Adrenal gland (tissue), 12 donors: ENCODE measurements around the gene S100A12. TPM values are rescaled to one million over a fixed set of nuclear protein-coding genes. Genes with fewer than 3 reads are reported as not detected.

Source experiments
- DNase-seq, 7 donors: peaks; one replicate each; pipeline ENCODE4 v3.0.0-alpha.2; 2019 to 2020
- H3K27ac ChIP-seq, 5 donors: fragments of 200-600 bp; sonication (generic) in 4 of 5; 1 replicate in 3 of 5; 2 replicates in 2 of 5; pipeline versions ENCODE4 v1.5.1 to v1.8.0; 2016 to 2020; ENCODE audit warnings: mild to moderate bottlenecking in 1 of 5
- H3K27me3 ChIP-seq: fragments of 200-600 bp; 2 replicates; pipeline ENCODE4 v1.8.0; 2021
- H3K36me3 ChIP-seq, 2 donors: fragments of 200-600 bp; replicated peaks in 1 of 2; 1 replicate in 1 of 2; 2 replicates in 1 of 2; pipeline versions ENCODE4 v1.5.1 to v1.8.0; 2018 to 2022
- H3K4me1 ChIP-seq, 2 donors: fragments of 200-600 bp; replicated peaks in 1 of 2; 1 replicate in 1 of 2; 2 replicates in 1 of 2; pipeline versions ENCODE4 v1.5.1 to v1.8.0; 2018 to 2021
- H3K4me3 ChIP-seq, 4 donors: fragments of 200-600 bp; sonication (generic) in 3 of 4; one replicate each; pipeline ENCODE4 v1.5.1; 2016 to 2018
- H3K9me3 ChIP-seq, 3 donors: fragments of 200-600 bp; sonication (generic) in 1 of 3; replicated peaks in 1 of 3; 1 replicate in 2 of 3; 2 replicates in 1 of 3; pipeline versions ENCODE4 v1.5.1 to v1.8.0; 2016 to 2021
- POLR2A ChIP-seq, 2 donors: fragments of 450-650 bp; IDR thresholded peaks; one replicate each; pipeline ENCODE4 v1.6.1; 2017; ENCODE audit warnings: antibody characterized with exemption in 2 of 2, mild to moderate bottlenecking in 2 of 2, moderate library complexity in 1 of 2
- WGBS, 4 donors: extraction: QIAGEN DNeasy Blood & Tissue Kit in 2 of 4; methylation state at CpG; one replicate each; pipeline versions ENCODE4 v1.1.5 to v1.1.7; 2013 to 2017; 5-methylcytosine and 5-hydroxymethylcytosine counted together
- intact Hi-C, 2 donors: fragments of 100-400 bp; cut with DNase I; formaldehyde crosslinking; loops; one replicate each; pipeline versions ENCODE4 v1.14.1 to v1.15.0; 2022 to 2023
- polyA plus RNA-seq, 3 donors: library from polyadenylated mRNA; stranded (reverse); fragments of 200-250 nt in 2 of 3; fragments of 350-450 nt in 1 of 3; fragmentation: Illumina TruSeq in 1 of 3; extraction: RNeasy Lipid Tissue Mini Kit (QIAGEN cat#74804) in 1 of 3; gene quantifications; one replicate each; pipeline ENCODE4 v1.2.3, GENCODE V29; 2013 to 2014
- total RNA-seq, 9 donors: library from RNA; depleted of rRNA in 4 of 9; stranded (reverse); fragments of >200 nt in 4 of 9; fragments of 120-200 nt in 1 of 9; fragmentation: NEBNext Ultra II Directional in 1 of 9; extraction: Animal tissue kit (Norgen Biotek cat#: 25700) in 1 of 9; gene quantifications; one replicate each; pipeline versions ENCODE4 v1.1.0 to v1.2.4, GENCODE V29; 2013 to 2023
- TF ChIP-seq, protein P1 (sequence below), 6 experiments: fragments of 450-650 bp in 4 of 6; fragments of 200-600 bp in 2 of 6; sonication (generic) in 1 of 6; IDR thresholded peaks; 1 replicate in 5 of 6; 2 replicates in 1 of 6; pipeline versions ENCODE4 v1.5.1 to v1.8.0; 2016 to 2021; ENCODE audit warnings: antibody characterized with exemption in 6 of 6, mild to moderate bottlenecking in 2 of 6, moderate library complexity in 1 of 6
- donor health status: healthy with polysubstance abuse.
- donor health status: Bipolar disorder and iron deficiency.
- donor health status: DM: yes; HTN: yes; CAD: no.
- donor health status: DM: no; HTN: no; CAD: no.
- donor health status: DM: no; HTN: no; CAD: no.
- donor health status: DM: yes; HTN: yes; CAD: no.

The S100A12 gene
- total and polyA plus RNA-seq, 12 donors, result 1.1 to 9.1 (median 2.2) TPM; not detected in 3

DNA sequence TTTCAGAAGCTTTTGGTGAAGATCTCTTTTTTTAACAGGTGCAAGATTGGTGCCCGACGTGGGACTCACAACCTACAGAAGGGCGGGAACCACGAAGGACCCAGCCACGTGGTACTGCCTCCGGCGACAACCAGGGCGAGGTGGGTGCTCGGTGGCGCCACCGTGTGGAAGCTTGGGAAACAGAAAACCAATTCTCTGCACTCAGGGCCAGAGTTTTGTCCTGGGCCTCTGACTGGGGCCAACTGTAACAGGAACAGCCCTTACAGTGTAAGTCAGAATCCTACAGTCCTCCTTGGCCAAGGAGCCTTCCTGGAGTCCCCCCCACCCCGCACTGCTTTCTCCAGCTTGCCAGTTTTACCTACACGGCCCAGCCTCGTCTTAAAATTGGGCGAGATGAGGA lies 29.3 kb upstream of the S100A12 start:
- TF ChIP-seq, protein P1, sequence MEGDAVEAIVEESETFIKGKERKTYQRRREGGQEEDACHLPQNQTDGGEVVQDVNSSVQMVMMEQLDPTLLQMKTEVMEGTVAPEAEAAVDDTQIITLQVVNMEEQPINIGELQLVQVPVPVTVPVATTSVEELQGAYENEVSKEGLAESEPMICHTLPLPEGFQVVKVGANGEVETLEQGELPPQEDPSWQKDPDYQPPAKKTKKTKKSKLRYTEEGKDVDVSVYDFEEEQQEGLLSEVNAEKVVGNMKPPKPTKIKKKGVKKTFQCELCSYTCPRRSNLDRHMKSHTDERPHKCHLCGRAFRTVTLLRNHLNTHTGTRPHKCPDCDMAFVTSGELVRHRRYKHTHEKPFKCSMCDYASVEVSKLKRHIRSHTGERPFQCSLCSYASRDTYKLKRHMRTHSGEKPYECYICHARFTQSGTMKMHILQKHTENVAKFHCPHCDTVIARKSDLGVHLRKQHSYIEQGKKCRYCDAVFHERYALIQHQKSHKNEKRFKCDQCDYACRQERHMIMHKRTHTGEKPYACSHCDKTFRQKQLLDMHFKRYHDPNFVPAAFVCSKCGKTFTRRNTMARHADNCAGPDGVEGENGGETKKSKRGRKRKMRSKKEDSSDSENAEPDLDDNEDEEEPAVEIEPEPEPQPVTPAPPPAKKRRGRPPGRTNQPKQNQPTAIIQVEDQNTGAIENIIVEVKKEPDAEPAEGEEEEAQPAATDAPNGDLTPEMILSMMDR (IDR thresholded peaks at IDR 0.05), result peak in 5 of 6 experiments; percentile 35 to 58 (median 40)
- no peak for TF ChIP-seq POLR2A (IDR thresholded peaks at IDR 0.05)
- no peaks in the 10 kb centered on the region for H3K36me3 ChIP-seq
- intact Hi-C loops, result no loop called here
- WGBS, 4 donors, result 34 to 41% (median 39%) methylated on average over 15 of the region's 15 CpGs
- no peak overlapping the region for H3K27ac ChIP-seq
- DNase-seq, result peak; percentile 27 to 62 (median 38)
- no peaks in the 10 kb centered on the region for H3K9me3 ChIP-seq
- H3K4me1 ChIP-seq, result no peaks in the 10 kb centered on the region
- H3K4me3 ChIP-seq, result no peak overlapping the region
- H3K27me3 ChIP-seq, result no peaks in the 10 kb centered on the region

DNA sequence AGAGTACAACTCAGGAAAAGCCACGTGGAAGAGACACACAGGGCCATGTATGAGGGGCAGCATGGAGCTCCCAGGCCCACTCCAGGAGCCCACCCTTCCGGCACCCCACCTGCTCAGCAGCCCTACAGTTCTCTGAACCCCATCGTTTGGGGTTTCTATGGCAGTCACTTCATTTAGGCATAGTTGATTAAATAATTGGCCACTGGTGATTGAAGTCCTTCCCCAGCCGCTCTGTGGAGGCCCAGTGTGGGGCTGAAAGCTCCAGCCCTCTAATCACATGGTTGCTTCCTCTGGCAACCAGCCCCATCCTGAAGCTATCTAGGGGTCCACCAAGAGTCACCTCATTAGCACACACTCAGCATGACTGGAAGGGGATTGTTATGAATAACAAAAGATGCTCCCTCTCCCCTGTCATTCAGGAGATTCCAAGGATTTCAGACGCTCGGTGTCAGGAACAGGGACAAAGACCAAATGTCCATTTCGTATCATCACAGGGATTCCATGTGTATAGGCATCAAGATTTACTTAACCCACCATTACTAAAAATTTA lies 28.7 kb upstream of the S100A12 start:
- H3K27me3 ChIP-seq, result no peaks in the 10 kb centered on the region
- intact Hi-C loops, result no loop called here
- no peaks in the 10 kb centered on the region for H3K9me3 ChIP-seq
- H3K4me3 ChIP-seq, result no peak overlapping the region
- WGBS, 4 donors, result 74 to 83% (median 76%) methylated on average over 7 of the region's 7 CpGs
- no peak overlapping the region for H3K27ac ChIP-seq
- H3K4me1 ChIP-seq, result no peaks in the 10 kb centered on the region
- no peaks in the 10 kb centered on the region for H3K36me3 ChIP-seq
- DNase-seq, result no peak
- no peak for TF ChIP-seq POLR2A (IDR thresholded peaks at IDR 0.05)
- TF ChIP-seq, protein P1 (IDR thresholded peaks at IDR 0.05), result no peak

DNA sequence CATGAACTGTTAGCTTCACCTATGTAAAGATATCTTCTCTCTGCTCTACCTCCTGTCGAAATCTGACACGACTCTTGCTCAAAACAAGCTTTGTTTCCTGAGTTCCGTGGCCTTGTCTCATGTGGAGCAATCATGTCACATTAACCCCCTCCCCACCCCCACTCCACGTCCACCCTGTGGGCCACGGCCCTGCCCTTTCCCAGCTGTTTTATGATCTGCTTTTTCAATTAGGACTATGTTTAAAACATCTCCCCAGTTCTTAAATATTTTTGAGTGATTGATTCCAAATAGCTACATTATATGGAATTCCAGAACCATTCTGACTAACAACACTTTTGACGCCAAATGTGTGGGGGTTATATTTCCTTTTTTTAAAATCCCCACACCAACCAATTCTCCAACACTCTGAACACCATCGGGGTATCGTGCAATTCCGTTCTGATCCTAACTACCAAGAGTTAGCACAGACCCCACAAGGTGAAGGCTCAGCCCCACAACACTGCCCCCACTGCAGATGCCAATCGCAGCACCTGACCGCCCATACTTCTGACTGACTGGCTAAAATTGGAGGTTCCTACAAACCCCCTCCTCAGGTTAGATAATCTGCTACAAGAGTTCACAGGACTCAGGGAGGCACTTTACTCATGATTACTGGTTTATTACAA lies 28.1 kb upstream of the S100A12 start:
- H3K4me1 ChIP-seq, result no peaks in the 10 kb centered on the region
- H3K9me3 ChIP-seq, result no peaks in the 10 kb centered on the region
- no peak overlapping the region for H3K27ac ChIP-seq
- H3K36me3 ChIP-seq, result no peaks in the 10 kb centered on the region
- H3K27me3 ChIP-seq, result no peaks in the 10 kb centered on the region
- TF ChIP-seq, protein P1 (IDR thresholded peaks at IDR 0.05), result no peak
- TF ChIP-seq POLR2A (IDR thresholded peaks at IDR 0.05), result no peak
- H3K4me3 ChIP-seq, result no peak overlapping the region
- WGBS, 4 donors, result 69 to 82% (median 79%) methylated on average over 11 of the region's 11 CpGs
- intact Hi-C loops, result no loop called here
- DNase-seq, result no peak

GRCh38 chr1:153402226-153402625 lies 26.8 kb upstream of the S100A12 start:
- Histone ChIP-seq H3K4me1 (no peaks in the 10 kb centered on the region), H3K36me3 (no peaks in the 10 kb centered on the region), H3K27me3 (no peaks in the 10 kb centered on the region), H3K4me3 (no peak overlapping the region), H3K27ac (no peak overlapping the region), H3K9me3 (no peaks in the 10 kb centered on the region)
- intact Hi-C loops, result no loop called here
- TF ChIP-seq, protein P1 (IDR thresholded peaks at IDR 0.05), result no peak
- TF ChIP-seq POLR2A (IDR thresholded peaks at IDR 0.05), result no peak
- WGBS, 4 donors, result 56 to 71% (median 60%) methylated on average over 2 of the region's 2 CpGs
- DNase-seq, result no peak
